OCI-LY3 (cell line): Measurements from ENCODE around the gene ASMT.

Experiments
- H2AFZ ChIP-seq: fragments of 200-600, 300-600 bp; shearing (Covaris generic); 2 replicates; pipeline ENCODE4 v1.6.0; 2014; ENCODE audit warnings: antibody characterized with exemption, low read depth, low read length
- H3K27ac ChIP-seq: fragments of 200-600, 300-600 bp; sonication (generic); 2 replicates; pipeline ENCODE4 v1.5.1; 2014; ENCODE audit warnings: mild to moderate bottlenecking, low read length, moderate library complexity, mixed read lengths
- H3K27me3 ChIP-seq: fragments of 200-600, 300-600 bp; sonication (generic); 2 replicates; pipeline ENCODE4 v1.6.1; 2014; ENCODE audit warnings: low read depth, low read length, mixed read lengths
- H3K36me3 ChIP-seq: fragments of 200-600, 300-600 bp; sonication (generic); replicated peaks from 2 replicates; pipeline ENCODE3; 2014; ENCODE audit warnings: low read depth, low read length, mixed read lengths
- H3K4me1 ChIP-seq: fragments of 300-600, 200-600 bp; sonication (generic); 2 replicates; pipeline ENCODE4 v1.6.1; 2014; ENCODE audit warnings: low read length, mixed read lengths
- H3K4me2 ChIP-seq: fragments of 200-600, 300-600 bp; sonication (generic); 2 replicates; pipeline ENCODE4 v1.6.1; 2014; ENCODE audit warnings: low read length, mixed read lengths
- H3K4me3 ChIP-seq: fragments of 300-600, 200-600 bp; sonication (generic); 2 replicates; pipeline ENCODE4 v1.5.1; 2014; ENCODE audit warnings: antibody characterized with exemption, mild to moderate bottlenecking, low read length, moderate library complexity
- H3K79me2 ChIP-seq: fragments of 300-600, 200-600 bp; shearing (Covaris generic); 2 replicates; pipeline ENCODE4 v1.6.1; 2014; ENCODE audit warnings: mild to moderate bottlenecking, low read length, mixed read lengths
- H3K9ac ChIP-seq: fragments of 300-600, 200-600 bp; shearing (Covaris generic); 2 replicates; pipeline ENCODE4 v1.6.0; 2014; ENCODE audit warnings: mild to moderate bottlenecking, low read length, moderate library complexity
- H3K9me3 ChIP-seq: fragments of 200-600, 300-600 bp; shearing (Covaris generic); 2 replicates; pipeline ENCODE4 v1.6.1; 2014; ENCODE audit warnings: low read length, mixed read lengths; ENCODE audit not compliant: insufficient read depth
- H4K20me1 ChIP-seq: fragments of 200-600, 300-600 bp; sonication (generic); 2 replicates; pipeline ENCODE4 v1.6.1; 2016; ENCODE audit warnings: low read length, mixed read lengths; ENCODE audit not compliant: insufficient read depth
- EZH2phosphoT487 ChIP-seq: fragments of 200-600 bp; shearing (Covaris generic); IDR thresholded peaks from 2 replicates; pipeline ENCODE4 v1.6.1; 2018; ENCODE audit warnings: antibody characterized with exemption, mixed run types, low read depth
- TF ChIP-seq, protein P1 (sequence below): fragments of 200-600, 300-600 bp; sonication (generic); IDR thresholded peaks from 2 replicates; pipeline ENCODE4 v1.5.1; 2014; ENCODE audit warnings: antibody characterized with exemption, low read length, low read depth

Gene ASMT

DNA sequence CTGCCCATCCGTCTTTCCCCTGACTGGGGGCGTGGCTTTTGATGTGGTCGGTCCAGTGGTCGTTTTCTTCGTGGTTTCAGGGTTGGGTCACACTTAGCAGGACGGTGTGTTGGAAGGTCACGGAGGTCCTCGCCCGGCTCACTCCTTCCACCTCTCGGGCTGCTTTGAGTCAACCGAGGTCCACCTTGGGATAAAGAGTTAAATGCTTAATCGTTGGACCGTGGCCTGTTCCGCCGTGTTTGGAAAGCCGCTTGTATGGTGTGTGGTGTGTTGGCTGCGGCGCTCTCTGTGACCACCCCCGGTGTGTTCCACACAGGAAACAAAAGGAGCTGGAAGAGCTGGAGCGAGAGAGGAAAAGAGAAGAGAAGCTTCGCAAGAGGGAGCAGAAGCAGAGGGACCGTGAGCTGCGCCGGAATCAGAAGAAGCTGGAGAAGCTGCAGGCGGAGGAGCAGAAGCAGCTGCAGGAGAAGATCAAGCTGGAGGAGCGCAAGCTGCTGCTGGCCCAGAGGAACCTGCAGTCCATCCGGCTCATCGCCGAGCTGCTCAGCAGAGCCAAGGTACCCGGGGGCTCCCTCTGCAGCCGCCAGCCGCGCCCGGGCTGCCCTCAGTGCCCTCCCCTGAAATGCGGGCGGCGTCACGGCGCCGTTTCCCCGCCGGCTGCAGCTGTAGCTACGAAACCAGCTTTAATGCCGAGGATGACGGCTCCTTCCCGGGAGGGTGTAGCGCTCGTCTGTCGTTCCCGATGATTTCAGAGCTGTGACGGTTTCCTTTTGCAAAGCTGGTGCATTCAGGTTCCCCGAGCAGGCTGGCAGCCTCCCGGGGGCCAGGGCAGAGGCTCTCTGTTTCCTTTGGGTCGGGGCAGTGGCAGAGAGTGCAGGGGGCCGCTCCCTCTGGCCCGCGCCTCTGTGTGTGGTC, 15.7 kb upstream of the ASMT start:
- Histone ChIP-seq H3K27ac (no peak overlapping the region), H3K4me1 (no peaks in the 10 kb centered on the region), H3K27me3 (no peaks in the 10 kb centered on the region), H3K4me3 (no peak overlapping the region), H4K20me1 (peaks cover 38% of the 10 kb centered on the region), H3K79me2 (peaks cover 51% of the 10 kb centered on the region), H3K9ac (no peak overlapping the region), H3K36me3 (peaks cover 88% of the 10 kb centered on the region), H2AFZ (no peak overlapping the region), H3K9me3 (no peaks in the 10 kb centered on the region), H3K4me2 (no peak overlapping the region)
- TF ChIP-seq, protein P1, sequence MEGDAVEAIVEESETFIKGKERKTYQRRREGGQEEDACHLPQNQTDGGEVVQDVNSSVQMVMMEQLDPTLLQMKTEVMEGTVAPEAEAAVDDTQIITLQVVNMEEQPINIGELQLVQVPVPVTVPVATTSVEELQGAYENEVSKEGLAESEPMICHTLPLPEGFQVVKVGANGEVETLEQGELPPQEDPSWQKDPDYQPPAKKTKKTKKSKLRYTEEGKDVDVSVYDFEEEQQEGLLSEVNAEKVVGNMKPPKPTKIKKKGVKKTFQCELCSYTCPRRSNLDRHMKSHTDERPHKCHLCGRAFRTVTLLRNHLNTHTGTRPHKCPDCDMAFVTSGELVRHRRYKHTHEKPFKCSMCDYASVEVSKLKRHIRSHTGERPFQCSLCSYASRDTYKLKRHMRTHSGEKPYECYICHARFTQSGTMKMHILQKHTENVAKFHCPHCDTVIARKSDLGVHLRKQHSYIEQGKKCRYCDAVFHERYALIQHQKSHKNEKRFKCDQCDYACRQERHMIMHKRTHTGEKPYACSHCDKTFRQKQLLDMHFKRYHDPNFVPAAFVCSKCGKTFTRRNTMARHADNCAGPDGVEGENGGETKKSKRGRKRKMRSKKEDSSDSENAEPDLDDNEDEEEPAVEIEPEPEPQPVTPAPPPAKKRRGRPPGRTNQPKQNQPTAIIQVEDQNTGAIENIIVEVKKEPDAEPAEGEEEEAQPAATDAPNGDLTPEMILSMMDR: no peak
- no peak for TF ChIP-seq EZH2phosphoT487

DNA sequence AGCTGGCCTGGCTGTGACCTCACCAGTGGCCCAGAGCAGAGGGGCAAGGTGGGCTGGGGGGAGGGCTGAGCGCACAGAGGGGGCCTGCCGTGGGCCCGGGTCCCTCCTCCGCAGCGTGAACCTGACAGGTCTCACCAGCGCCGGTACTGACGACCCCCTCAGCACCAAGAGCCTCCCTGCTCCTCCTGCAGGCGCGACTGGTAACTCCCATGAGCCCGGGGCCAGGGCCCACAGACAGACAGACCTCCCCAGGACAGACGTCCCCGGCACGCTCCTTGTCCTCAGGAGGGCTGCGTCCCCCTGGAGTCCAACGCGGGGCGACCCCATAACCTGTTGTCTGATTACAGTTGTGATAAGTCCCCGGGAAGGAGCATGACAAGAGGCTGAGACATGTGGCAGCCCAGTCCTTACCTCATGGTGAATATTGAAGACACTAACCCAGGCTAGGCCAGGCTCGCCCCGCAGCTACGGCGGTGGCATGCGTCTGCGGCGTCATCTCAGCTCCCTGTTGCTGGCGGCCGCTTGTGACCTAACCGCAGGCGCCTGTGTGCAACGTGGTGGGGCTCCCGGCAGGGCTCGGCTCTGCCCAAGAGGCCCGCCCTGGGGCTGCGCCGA, 15.0 kb upstream of the ASMT start:
- Histone ChIP-seq H3K27me3 (no peaks in the 10 kb centered on the region), H3K4me1 (no peaks in the 10 kb centered on the region), H3K9me3 (no peaks in the 10 kb centered on the region), H2AFZ (no peak overlapping the region), H3K4me2 (no peak overlapping the region), H3K36me3 (peaks cover 84% of the 10 kb centered on the region), H4K20me1 (peaks cover 33% of the 10 kb centered on the region), H3K9ac (no peak overlapping the region), H3K79me2 (peaks cover 44% of the 10 kb centered on the region), H3K4me3 (no peak overlapping the region), H3K27ac (no peak overlapping the region)
- TF ChIP-seq, protein P1: no peak
- no peak for TF ChIP-seq EZH2phosphoT487

DNA sequence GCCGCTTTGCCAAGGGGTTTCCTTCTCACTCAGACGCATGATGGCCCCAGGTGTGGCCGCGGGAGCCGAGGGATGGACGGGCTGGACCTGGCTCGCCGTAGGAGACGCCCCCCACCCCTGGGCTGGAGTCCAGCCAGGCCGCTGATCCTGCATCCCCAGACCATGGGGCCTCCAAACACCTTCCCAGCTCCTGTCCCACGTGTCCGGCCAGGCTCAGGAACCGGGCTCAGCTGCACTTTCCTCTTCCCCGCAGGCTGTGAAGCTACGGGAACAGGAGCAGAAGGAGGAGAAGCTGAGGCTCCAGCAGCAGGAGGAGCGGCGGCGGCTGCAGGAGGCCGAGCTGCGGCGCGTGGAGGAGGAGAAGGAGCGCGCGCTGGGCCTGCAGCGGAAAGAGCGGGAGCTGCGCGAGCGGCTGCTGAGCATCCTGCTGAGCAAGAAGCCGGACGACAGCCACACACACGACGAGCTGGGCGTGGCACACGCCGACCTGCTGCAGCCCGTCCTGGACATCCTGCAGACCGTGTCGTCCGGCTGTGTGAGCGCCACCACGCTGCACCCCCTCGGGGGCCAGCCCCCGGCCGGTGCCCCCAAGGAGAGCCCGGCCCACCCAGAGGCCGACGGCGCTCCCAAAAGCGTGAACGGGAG, 14.3 kb upstream of the ASMT start:
- Histone ChIP-seq H3K79me2 (peaks cover 38% of the 10 kb centered on the region), H3K9ac (no peak overlapping the region), H2AFZ (no peak overlapping the region), H3K27me3 (no peaks in the 10 kb centered on the region), H3K27ac (no peak overlapping the region), H4K20me1 (peaks cover 26% of the 10 kb centered on the region), H3K4me2 (no peak overlapping the region), H3K9me3 (no peaks in the 10 kb centered on the region), H3K4me3 (no peak overlapping the region), H3K4me1 (no peaks in the 10 kb centered on the region), H3K36me3 (peaks cover 77% of the 10 kb centered on the region)
- TF ChIP-seq, protein P1: no peak
- TF ChIP-seq EZH2phosphoT487: no peak
